RWPE1 (cell line): ENCODE results near the gene ALOX15.

ENCODE experiments used
- CTCF ChIA-PET: fragments of 350-600 bp; sonication (Branson Sonifier 250); formaldehyde crosslinking; extraction: SDS; loops from one replicate; lab custom pipeline; 2021; lab: Yijun Ruan, JAX
- POLR2A ChIA-PET: fragments of 400-600 bp; formaldehyde crosslinking; extraction: SDS; loops from one replicate; lab custom pipeline; 2020; ENCODE audit warnings: antibody characterized with exemption; ENCODE audit not compliant: low non-redundant PET; lab: Yijun Ruan, JAX
- DNase-seq: peaks from one replicate; pipeline ENCODE4 v3.0.0; 2012; ENCODE audit warnings: low spot score
- H3K27ac ChIP-seq: fragments of 450-650 bp; 2 replicates; pipeline ENCODE4 v1.5.1; 2017
- CTCF ChIP-seq: fragments of 450-650 bp; conservative IDR thresholded peaks from 2 replicates; pipeline ENCODE4 v1.5.1; 2017; ENCODE audit warnings: low read depth, mild to moderate bottlenecking

ALOX15 gene

DNA sequence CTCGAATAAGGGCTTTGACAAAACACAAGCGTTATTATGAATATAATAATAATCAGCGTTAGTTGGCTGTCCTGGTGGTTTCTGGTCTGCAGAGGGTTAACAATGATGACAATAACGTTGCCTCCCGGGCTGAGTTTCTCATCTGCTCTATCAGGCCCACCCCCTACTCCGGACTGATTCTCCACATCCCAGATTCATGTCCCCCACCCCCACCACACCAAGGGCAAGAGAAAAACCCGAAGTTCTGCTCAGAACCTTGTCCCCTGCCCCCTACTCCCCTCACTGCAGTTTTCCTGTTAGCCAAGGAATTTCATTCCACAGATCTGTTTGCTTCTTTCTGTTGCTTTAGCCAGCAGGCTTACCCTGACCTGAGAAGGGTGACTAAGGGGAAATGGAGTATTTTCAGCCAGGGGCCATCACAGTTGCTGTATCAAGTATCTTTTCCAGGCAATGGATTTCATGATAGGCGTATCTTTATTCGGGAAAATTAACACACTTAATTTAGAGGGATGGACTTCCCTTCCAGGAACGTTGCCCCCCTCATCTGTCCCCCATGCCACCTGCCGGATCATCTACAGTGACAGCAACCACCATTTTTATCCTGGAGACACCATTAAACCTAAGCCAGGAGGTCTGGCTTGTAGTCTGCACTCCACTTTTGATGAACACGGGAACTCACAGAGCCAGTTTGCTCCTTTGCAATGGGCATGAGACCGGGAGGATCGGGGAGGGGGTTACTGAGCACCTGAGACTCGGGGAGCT is 23.7 kb downstream of the ALOX15 start:
- ChIA-PET CTCF (interaction anchor here (1.4 kb wide), 1 partner anchor 51 kb away, joined by 10 read pairs; no protein-coding TSS in a partner anchor), POLR2A (no interaction called here)
- TF ChIP-seq CTCF: no peak

DNA sequence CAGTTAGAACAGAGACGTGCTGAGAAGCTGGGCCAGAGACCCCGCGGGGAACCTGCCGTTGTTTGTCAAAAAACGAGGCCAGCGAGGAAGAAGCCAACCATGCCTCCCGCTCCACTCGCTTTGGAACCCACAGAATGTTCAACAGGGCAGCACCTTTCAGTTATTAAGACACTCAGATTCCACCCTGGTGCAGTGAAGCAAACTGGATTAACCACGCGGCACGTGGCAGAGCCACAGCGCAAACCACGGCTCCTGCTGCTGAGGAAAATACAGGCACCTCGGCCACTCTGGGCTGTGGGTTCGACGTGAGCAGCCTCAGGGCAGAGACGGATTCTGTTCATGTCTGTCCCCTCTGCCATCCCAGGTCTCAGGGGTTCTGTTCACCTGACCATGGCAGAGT is 24.4 kb downstream of the ALOX15 start:
- CTCF ChIA-PET: interaction anchor here (1.4 kb wide), 1 partner anchor 50 kb away, joined by 10 read pairs; no protein-coding TSS in a partner anchor
- POLR2A ChIA-PET: no interaction called here
- no peak overlapping the region for H3K27ac ChIP-seq
- no peak for DNase-seq
- no peak for TF ChIP-seq CTCF

More for the DNA sequence above, 23.7 kb downstream of the ALOX15 start:
- no peak for DNase-seq
- H3K27ac ChIP-seq: no peak overlapping the region

DNA sequence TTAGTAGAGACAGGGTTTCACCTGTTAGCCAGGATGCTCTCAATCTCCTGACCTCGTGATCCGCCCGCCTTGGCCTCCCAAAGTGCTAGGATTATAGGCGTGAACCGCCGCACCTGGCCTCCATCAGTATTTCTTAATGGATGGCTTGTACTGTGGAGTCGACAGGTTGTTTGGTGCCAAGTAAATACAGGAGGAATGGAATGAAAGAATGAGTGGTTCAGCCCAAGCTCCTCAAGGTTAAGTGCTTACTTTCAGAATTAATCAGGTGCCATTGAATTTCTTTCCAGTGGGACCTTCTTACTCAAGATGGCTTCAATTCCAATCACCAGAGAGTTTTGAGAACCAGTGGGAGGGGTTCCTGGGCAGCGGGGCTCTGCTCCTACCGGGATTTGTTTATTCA is 25.0 kb downstream of the ALOX15 start:
- ChIA-PET CTCF (interaction anchor here (0.5 to 1.4 kb wide), 3 partner anchors 10 to 446 kb away, joined by 3 to 10 read pairs (median 4); no protein-coding TSS in a partner anchor), POLR2A (no interaction called here)
- TF ChIP-seq CTCF: no peak
- no peak overlapping the region for H3K27ac ChIP-seq
- no peak for DNase-seq

DNA sequence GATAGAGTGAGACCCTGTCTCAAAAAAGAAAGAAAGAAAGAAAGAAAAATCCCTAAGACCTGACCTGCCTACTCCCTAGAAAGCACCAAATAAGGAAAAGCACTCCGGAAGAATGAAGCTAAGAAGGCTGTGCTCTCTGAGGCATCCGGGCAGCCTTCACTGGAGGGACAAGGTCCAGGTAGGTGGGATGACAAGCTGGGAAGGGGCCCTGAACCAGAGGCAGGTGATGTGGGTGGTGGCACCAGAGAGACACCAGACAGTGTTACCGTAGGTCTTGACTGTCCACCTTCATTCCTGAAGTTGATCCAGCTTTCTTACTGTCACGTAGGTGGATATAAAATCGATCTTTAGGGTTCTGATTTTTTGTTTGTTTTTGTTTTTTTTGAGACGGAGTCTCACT is 30.8 kb downstream of the ALOX15 start:
- ChIA-PET POLR2A (no interaction called here), CTCF (no interaction called here)
- no peak for DNase-seq
- TF ChIP-seq CTCF: no peak
- no peak overlapping the region for H3K27ac ChIP-seq

GRCh38 chr17:4610162-4610561 is 31.3 kb downstream of the ALOX15 start:
- no peak for DNase-seq
- CTCF ChIA-PET: no interaction called here
- POLR2A ChIA-PET: no interaction called here
- no peak overlapping the region for H3K27ac ChIP-seq
- no peak for TF ChIP-seq CTCF

DNA sequence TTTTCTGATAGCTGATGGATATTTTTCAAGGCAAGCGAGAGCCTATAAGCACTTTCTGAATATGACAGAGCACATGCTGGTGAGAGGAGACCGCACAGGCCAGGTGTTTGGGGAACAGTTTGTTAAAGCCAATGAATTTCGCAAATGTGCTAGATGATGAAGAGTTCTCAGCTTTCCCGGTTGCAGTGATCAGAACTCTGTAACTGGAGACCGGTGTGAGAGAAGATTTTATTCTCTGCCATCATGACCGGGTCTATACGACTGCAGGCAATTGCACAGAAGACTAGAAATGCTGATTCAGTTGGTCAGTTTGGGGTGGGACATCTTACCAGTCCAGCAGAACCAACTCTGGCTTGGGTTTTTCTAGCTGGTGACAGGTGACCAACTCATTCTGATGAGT is 31.7 kb downstream of the ALOX15 start:
- DNase-seq: no peak
- POLR2A ChIA-PET: no interaction called here
- H3K27ac ChIP-seq: no peak overlapping the region
- TF ChIP-seq CTCF: no peak
- CTCF ChIA-PET: no interaction called here
